HG03159 (cell line): ENCODE data around the gene PAQR5.
"Not testable (repeated sequence)": the region's sequence is repeated elsewhere in the genome, so short reads cannot be mapped to it uniquely, and the experiment has no call there.

Source experiments
- ATAC-seq: cut with Tn5 transposase; IDR thresholded peaks from one replicate; pipeline ENCODE4 v1.9.1; 2021; ENCODE audit warnings: mild to moderate bottlenecking, moderate library complexity; ENCODE audit not compliant: unreplicated experiment

PAQR5 gene

GRCh38 chr15:69292826-69293420 lies 5.8 kb upstream of the PAQR5 start:
- ATAC-seq = no peak

DNA sequence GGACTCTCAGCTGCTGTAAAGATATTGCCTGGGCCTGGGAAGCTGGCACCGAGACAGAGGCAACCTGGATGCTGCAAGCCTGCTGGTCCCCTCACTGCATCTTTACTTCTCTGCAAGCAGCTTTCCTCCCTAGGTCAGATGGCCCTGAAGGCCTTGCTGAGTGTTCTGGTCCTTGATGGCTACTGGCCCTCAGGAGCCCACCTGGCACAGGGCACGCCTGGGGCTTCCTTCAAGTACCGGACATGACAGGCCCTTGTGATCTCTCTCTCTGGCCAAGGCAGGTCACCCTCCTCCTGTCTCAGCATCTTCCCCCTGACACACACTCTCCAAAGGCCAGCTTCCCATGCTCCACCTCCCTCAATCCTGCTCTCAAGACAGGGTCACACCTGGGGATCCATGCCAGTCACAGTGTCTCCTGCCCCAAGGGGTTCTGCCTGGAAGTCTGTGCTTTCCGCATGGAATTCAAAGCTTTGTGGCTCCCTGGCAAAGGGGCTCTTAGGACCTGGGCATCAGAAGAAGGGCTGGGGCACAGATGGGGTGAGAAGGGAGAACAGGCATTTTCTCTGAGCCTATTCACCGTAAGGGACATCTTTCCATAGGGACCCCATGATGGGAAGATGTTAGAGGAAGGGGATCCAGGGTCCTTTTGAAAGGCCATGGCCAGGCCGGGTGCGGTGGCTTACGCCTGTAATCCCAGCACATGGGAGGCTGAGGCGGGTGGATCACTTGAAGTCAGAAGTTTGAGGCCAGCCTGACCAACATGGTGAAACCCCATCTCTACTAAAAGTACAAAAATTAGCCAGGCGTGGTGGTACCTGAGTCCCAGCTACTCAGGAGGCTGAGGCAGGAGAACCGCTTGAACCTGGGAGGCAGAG lies 4.7 kb upstream of the PAQR5 start:
- no peak for ATAC-seq

- ATAC-seq = no peak
Measured at GRCh38 chr15:69296606-69297005, 2.1 kb upstream of the PAQR5 start.

- no peak for ATAC-seq
Measured at GRCh38 chr15:69297642-69298353, 914 bp upstream of the PAQR5 start.

GRCh38 chr15:69298354-69298696 lies 387 bp upstream of the PAQR5 start:
- ATAC-seq = no peak

DNA sequence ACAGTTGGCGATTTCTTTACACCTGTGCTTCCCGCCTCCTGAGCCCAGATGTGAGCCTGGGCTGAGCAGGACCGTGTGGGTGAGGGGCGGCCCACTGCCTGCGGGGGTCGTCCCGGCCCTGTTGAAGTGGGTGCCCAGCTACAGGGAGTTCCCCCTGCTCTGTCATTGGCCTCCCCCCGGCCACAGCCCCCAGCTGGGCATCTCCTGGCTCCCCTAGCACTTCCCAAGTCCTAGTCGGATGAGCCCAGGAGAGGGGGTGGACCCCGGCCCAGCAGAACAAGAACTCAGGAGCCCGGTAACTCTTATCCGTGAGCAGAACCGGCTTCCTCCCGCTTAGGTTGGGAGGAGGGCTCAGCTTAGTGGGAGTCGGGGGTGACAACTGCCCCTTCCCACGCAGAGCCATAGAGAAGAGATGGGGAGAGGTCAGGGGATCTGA lies 757 bp downstream of the PAQR5 start:
- no peak for ATAC-seq

DNA sequence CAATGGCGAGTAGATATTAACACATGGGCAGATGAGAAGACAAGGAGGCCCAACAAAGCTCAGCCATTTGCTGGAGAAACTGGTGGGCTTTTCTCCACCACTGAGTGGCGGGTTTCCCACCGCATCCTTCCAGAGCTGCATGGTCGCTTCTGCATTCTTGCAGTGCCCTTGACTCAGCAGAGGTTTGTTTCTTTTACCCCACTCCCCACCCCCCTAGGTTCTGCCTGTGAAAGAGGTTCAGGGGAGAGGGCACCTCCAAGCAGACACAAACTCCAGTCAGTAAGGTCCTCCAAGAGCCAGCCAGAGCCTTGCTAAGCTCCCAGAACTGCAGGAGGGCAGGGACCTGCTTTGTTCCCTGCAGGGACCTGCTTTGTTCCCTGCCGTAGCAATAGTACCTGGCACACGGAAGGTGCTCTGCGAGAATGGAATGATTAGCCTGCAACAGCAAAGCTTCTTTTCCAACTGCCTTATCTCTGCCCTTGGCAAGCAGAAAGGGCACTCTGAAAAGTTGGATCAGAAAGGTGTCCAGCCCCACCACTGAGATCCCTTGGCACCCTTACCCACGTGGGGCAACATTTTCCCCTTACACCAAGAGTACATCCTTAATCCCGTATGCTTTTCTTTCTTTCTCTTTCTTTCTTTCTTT lies 1.4 kb downstream of the PAQR5 start:
- ATAC-seq = no peak

GRCh38 chr15:69301101-69301500 lies 2.4 kb downstream of the PAQR5 start:
- not testable (repeated sequence) for ATAC-seq

- not testable (repeated sequence) for ATAC-seq
Measured at GRCh38 chr15:69302087-69302486, 3.4 kb downstream of the PAQR5 start.

GRCh38 chr15:69302929-69303328 lies 4.2 kb downstream of the PAQR5 start:
- ATAC-seq = no peak

DNA sequence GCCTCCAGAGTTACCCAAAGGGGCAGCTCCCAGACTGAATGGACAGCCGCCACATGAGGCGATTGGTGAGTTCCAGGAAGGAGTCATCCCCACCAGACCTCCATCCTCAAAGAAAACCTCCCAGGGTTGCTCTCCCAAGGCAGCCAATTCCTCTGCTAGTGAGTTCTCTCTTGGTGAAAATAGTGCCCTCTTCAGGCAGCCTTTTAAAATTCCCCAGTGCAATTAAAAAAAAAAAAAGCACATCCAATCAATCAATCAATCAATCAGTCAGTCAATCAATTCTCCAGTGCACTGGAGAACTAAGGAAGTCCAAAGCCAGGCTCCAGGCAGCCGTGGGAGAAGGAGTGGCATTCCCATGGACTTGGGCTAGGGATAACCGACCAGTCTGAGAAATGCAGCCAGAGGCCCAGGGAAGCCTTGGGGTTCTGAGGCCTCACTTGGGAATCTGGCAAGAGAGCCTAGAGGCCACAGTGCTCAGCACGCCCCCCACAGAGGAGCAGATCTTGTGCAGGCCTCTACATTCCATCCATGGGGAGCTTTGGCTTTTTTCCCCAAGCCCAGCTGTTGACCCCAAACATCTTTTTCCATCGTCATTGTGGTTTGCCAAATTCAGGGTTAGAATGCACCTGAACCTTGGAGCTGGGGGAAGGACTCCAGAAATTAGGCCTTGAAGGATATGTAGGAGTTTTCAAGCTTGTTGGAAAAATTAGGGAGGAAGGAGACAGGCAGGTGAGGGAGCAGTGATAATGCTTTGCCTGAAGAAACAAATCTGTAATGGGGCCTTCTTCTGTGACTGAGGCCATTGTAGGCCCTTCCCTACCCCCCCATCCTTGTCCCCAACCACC lies 4.8 kb downstream of the PAQR5 start:
- no peak for ATAC-seq

DNA sequence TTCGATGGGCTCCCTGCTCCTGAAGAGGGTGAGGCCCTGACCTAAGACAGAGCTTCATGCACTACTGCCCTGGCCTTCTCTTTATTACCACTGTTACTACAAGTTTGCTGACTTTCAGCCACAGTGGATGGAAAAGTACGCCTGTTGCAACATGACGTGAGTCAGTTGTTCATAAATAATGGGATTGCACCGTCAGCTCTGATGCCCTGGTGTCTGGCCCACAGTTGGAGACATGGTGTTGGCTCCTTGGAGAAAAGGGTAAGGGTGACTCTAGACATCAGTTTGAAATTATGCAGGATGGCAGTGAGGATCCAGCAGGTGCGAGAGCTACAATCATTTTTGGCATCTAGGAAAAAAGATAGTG lies 5.5 kb downstream of the PAQR5 start:
- ATAC-seq = no peak

DNA sequence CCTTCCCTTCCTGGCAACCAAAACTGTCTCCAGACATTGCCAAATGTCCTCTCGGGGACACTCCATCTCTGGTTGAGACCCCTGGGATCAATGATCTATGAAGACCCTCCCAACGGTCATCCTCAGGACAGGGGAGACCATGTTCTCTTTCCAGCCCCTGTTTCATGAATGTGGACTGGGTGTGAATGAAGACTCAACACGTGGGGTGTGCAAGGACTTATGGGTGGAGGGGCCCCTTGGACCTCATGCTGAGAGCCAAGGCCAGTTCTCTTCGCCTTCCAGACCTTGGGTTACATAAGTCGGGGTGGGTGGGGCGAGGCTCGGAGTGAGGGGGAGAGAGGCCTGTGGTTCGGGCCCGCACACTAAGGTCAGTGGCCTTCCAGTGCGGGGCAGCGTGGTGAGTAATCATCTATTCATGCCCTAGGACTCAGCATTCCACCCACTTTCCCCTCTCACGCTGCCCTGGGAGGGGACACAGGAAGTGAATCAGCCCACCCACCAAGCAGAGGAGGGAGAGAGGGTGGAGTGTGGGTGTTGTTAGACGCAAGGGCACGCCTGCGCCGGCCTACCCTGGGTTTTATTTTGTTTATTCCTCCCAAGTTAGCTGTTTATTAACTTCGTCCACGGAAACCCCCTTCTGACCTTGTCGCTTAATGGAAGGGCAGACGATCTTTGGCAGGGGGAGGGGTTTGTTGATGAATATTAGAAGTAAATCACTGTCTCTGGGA lies 6.7 kb downstream of the PAQR5 start:
- no peak for ATAC-seq

- no peak for ATAC-seq
Measured at GRCh38 chr15:69305933-69306568, 7.3 kb downstream of the PAQR5 start.

- ATAC-seq = no peak
Measured at GRCh38 chr15:69307939-69308338, 9.2 kb downstream of the PAQR5 start.

GRCh38 chr15:69308949-69309348 lies 10.2 kb downstream of the PAQR5 start:
- ATAC-seq = no peak

DNA sequence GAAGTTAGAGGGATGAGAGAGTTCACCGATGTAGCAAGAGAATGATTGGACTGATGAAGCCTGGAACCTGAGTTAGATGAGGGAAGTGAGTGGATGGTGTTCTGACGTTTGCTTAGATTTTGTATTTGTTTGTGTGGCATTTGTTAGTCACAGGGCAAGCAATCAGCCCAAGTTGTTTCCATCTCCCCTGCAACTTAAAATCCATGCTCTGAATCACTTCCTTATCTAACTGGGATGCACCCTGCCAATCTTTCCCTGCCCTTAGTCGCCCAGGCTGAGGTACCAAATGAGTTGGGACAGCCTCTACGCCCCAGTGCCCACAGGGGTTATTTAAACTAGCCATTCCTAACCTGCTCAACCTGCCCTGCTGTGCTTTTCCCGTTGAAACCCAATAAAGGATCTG lies 12.6 kb downstream of the PAQR5 start:
- no peak for ATAC-seq

GRCh38 chr15:69313432-69314000 lies 14.8 kb downstream of the PAQR5 start:
- no peak for ATAC-seq

DNA sequence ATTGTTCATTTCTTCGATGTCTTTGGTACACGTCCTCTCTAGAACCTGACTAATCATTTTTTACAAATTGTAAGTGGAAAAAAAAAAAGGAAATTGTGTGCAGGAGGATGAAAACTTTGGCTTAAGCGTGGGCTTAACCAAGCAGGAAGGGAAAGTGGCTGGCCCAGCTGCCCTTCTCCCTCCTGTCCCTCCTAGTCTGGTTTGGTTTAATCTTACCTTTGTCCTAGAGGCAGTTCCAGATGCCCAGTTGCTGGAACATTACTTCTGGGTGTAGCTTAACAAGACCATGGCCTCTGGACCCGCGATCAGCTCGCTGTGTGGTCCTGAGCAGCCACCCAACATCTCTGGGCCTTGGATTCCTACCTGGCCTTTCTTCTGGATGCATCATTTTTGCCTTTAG lies 15.4 kb downstream of the PAQR5 start:
- no peak for ATAC-seq
